Activated CD8-positive, alpha-beta T cell treated with anti-CD3 and anti-CD28 coated beads, Interleukin-2, amount 10 ng/mL, durations not matched to agents 7 days and 5 days (primary cell): ENCODE measurements around the gene PLCL2. TPM values are rescaled to one million over a fixed set of nuclear protein-coding genes. Genes with fewer than 3 reads are reported as not detected.
"Not testable (repeated sequence)": the region's sequence is repeated elsewhere in the genome, so short reads cannot be mapped to it uniquely, and the experiment has no call there.

Source experiments
- ATAC-seq: fragments of 150-1000 bp; cut with Tn5 transposase; one replicate; pipeline ENCODE4 v1.10.0; 2021; ENCODE audit warnings: moderate library complexity
- CTCF ChIA-PET: fragments of 350-600 bp; sonication (Branson Sonifier 250); formaldehyde crosslinking; loops from one replicate; lab custom pipeline; 2021; ENCODE audit warnings: antibody characterized with exemption; lab: Charles Lee
- POLR2A ChIA-PET: fragments of 350-600 bp; sonication (Branson Sonifier 250); formaldehyde crosslinking; loops from one replicate; lab custom pipeline; 2021; ENCODE audit warnings: antibody characterized with exemption; lab: Charles Lee
- DNase-seq: peaks from one replicate; pipeline ENCODE4 v3.0.0-alpha.2; 2020
- H3K27ac Mint-ChIP-seq: one replicate; pipeline ENCODE4 v1.8.0; 2021; ENCODE audit warnings: mild to moderate bottlenecking, mixed read lengths
- H3K27me3 Mint-ChIP-seq: one replicate; pipeline ENCODE4 v1.8.0; 2021; ENCODE audit warnings: low read depth, mixed read lengths
- H3K36me3 Mint-ChIP-seq: one replicate; pipeline ENCODE4 v1.8.0; 2021; ENCODE audit warnings: low read depth, mixed read lengths
- H3K4me1 Mint-ChIP-seq: one replicate; pipeline ENCODE4 v1.8.0; 2021; ENCODE audit warnings: low read depth, mixed read lengths
- H3K4me3 Mint-ChIP-seq: one replicate; pipeline ENCODE4 v1.8.0; 2021; ENCODE audit warnings: mild to moderate bottlenecking, mixed read lengths
- H3K9me3 Mint-ChIP-seq: one replicate; pipeline ENCODE4 v1.8.0; 2022; ENCODE audit warnings: mixed read lengths; ENCODE audit not compliant: insufficient read depth
- total RNA-seq, 2 experiments: library from RNA; stranded (reverse); gene quantifications; one replicate each; pipeline ENCODE4 v1.2.3, GENCODE V29; 2021

The PLCL2 gene
- total RNA-seq, 2 experiments from 2014 or later: 33.9 to 35.8 TPM

DNA sequence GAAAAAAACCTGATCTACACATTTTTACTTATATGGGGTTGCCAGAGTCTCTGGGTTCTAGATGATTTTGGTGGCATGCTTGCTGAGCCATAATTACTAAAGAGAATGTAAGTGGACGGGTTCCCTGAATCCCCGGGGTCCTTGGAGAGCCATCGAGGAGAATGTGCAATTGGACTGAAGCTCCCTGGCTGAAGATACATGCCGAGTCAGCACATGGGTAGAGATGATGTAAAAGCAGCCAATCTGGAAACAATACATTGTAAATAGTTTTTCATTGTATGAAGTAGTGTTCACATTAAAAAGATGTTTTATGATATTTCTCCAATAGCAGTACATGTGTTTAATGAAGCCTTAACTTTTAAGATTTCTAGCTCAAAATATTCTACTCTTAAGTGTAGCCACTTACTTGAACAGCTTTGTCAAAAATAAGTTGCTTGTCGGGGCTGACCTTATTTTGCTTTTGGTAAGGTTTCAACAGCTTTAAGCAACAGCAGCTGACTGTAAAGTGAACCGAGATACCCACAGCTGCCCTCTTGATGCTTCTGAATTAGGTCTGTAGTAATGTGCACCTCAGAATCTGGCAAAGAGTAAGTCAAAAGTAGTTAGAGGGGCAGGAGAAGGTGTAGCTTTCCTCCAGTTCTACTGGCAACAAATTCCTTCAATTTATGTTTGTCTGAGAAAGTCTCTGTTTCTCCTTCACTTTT, 205.7 kb downstream of the PLCL2 start:
- peaks cover 54% of the 10 kb centered on the region for H3K36me3 Mint-ChIP-seq
- H3K4me1 Mint-ChIP-seq: peaks cover 54% of the 10 kb centered on the region
- CTCF ChIA-PET: no interaction called here
- POLR2A ChIA-PET: no interaction called here
- no peak overlapping the region for H3K4me3 Mint-ChIP-seq
- peaks cover 9% of the 10 kb centered on the region for H3K9me3 Mint-ChIP-seq
- DNase-seq (no peak), ATAC-seq (no peak)
- no peak overlapping the region for H3K27ac Mint-ChIP-seq
- H3K27me3 Mint-ChIP-seq: no peaks in the 10 kb centered on the region

DNA sequence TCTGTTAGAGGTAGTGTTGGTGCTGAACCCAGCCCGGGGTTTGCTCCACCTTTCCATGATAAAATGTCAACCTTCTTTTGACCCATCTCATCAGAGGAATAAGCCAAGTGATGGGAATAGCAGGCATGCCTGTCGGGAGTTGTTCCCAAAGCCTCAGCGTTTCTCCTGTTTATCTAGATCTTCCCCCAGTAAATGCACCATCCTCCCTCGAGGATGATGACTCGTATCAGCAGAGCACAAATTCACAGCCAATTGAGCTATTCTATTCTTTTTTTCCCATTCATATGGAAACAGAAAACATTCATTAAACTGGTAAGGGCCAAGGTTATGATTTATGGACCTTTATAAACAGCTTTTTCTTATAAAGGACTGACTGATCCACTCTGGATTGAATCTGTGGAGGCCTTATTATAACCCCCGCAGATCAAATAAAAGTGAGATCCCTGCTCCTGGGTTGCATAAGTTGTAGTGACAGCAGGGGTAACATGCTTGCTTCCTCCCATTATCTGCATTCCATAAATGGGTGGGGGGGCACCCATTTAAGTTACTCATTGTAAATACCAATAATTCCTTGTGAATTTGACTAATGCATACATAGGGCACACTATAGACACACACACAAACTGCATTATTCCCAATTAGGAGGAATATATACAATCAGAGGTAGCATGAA, 207.3 kb downstream of the PLCL2 start:
- peaks cover 39% of the 10 kb centered on the region for H3K36me3 Mint-ChIP-seq
- H3K4me3 Mint-ChIP-seq: no peak overlapping the region
- ChIA-PET CTCF (no interaction called here), POLR2A (no interaction called here)
- ATAC-seq (no peak), DNase-seq (no peak)
- no peaks in the 10 kb centered on the region for H3K27me3 Mint-ChIP-seq
- H3K27ac Mint-ChIP-seq: no peak overlapping the region
- peaks cover 40% of the 10 kb centered on the region for H3K4me1 Mint-ChIP-seq
- no peaks in the 10 kb centered on the region for H3K9me3 Mint-ChIP-seq

DNA sequence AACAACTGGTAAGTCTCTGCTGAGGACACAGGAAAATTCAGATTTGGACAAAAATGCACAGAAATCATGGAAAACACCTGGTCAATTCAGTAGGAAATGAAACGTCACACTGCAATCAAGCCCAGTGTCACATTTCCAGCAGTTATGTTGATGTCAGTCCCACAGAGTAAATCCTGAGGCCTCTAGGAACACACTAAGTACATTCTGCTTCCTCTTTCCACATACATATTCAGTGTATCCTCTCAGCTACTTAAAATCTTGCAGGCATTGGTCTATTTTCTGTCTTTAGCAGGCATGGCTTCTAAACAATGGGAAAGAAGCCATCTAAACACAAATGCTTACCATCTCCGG, 207.8 kb downstream of the PLCL2 start:
- H3K27me3 Mint-ChIP-seq: no peaks in the 10 kb centered on the region
- peaks cover 35% of the 10 kb centered on the region for H3K36me3 Mint-ChIP-seq
- no peak overlapping the region for H3K27ac Mint-ChIP-seq
- POLR2A ChIA-PET: no interaction called here
- peaks cover 35% of the 10 kb centered on the region for H3K4me1 Mint-ChIP-seq
- ATAC-seq (no peak), DNase-seq (no peak)
- no peaks in the 10 kb centered on the region for H3K9me3 Mint-ChIP-seq
- no peak overlapping the region for H3K4me3 Mint-ChIP-seq
- CTCF ChIA-PET: no interaction called here

DNA sequence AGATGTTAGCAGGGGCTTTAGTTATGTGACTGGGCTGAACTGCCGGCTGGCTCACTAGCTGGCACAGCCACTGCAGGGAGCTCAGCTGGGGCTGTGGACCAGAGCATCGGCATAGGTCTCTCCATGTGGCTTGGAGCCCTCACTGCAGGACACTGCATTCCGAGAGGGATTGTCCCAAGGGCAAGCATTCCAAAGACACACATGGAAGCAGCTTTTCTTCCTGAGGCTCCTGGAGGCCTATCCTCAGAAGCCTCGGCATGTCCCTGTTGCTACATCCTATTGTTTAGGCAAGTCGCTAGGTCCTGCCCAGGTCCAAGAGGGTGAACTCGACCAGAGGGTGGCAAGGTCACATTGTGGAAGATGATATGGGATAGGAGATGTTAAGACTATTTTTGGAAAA, 209.8 kb downstream of the PLCL2 start:
- no peaks in the 10 kb centered on the region for H3K27me3 Mint-ChIP-seq
- peaks cover 26% of the 10 kb centered on the region for H3K36me3 Mint-ChIP-seq
- no peaks in the 10 kb centered on the region for H3K9me3 Mint-ChIP-seq
- POLR2A ChIA-PET: no interaction called here
- ATAC-seq (no peak), DNase-seq (no peak)
- H3K27ac Mint-ChIP-seq: no peak overlapping the region
- H3K4me1 Mint-ChIP-seq: peaks cover 17% of the 10 kb centered on the region
- CTCF ChIA-PET: no interaction called here
- no peak overlapping the region for H3K4me3 Mint-ChIP-seq

DNA sequence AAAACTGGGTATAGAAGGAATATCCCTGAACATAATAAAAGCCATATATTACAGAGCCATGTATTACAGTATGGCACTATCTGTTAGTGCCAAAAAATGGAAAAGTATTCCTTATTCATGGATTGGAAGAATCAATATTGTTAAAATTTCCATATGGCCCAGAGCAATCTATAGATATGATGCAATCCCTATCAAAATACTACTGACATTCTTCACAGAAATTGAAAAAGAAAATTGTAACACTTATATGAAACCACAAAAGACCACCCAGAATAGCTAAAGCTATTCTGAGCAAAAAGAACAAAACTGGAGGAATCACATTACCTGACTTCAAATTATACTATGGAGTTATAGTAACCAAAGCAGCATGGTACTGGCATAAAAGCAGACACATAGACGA, 218.8 kb downstream of the PLCL2 start:
- ChIA-PET POLR2A (no interaction called here), CTCF (no interaction called here)
- no peak for DNase-seq
- Mint-ChIP-seq H3K4me3 (no peak overlapping the region), H3K9me3 (peaks cover 31% of the 10 kb centered on the region), H3K27me3 (no peaks in the 10 kb centered on the region), H3K4me1 (peaks cover 14% of the 10 kb centered on the region), H3K27ac (no peak overlapping the region), H3K36me3 (peaks cover 20% of the 10 kb centered on the region)
- ATAC-seq: no peak

DNA sequence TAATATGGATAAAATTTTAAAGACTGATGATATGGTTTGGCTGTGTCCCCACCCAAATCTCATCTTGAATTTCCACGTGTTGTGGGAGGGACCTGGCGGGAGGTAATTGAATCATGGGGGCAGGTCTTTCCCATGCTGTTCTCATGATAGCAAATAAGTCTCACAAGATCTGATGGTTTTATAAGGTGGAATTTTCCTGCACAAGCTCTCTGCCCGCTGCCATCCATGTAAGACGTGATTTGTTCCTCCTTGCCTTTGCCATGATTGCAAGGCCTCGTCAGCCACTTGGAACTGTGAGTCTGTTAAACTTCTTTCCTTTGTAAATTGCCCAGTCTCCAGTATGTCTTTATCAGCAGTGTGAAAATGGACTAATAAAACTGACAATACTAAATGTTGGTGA, 222.0 kb downstream of the PLCL2 start:
- peaks cover 20% of the 10 kb centered on the region for H3K4me1 Mint-ChIP-seq
- DNase-seq, CTCF ChIA-PET, ATAC-seq, H3K27ac Mint-ChIP-seq, H3K4me3 Mint-ChIP-seq, POLR2A ChIA-PET, H3K27me3 Mint-ChIP-seq: not testable (repeated sequence)
- H3K9me3 Mint-ChIP-seq: peaks cover 22% of the 10 kb centered on the region
- peaks cover 10% of the 10 kb centered on the region for H3K36me3 Mint-ChIP-seq

DNA sequence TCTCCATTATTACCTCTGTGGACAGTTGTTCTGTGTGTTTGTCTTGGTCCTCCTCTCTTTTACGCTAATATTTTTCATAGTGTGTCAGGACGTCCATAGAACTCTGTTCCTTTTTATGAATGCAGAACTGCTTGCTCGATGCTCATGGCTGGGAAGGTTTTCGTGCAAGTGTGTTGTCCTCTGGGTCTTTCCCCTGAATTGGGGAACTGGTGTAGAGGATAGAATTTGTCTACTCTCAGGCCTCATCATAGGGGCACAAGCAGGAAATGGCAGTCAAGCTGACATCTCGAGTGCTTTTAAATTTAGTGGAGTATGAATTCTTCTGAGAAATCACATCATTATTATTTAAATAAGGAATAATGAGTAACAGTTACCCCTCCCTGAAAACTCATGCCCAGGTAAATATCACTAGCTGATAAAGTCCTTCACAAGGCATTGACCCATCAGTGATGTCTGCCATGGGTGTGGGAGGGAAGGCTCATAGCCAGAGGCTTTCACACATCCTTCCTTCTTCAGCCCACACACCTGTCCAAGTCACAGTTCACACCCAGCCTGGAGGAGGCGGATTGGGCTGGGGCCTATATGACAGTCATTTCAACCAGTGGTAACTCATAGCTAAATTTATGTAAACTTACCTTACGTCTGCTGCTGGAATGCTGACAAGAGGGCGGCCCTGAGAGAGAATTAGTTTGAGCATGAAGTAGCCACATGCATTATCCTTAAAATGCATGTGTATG, 226.1 kb downstream of the PLCL2 start:
- ATAC-seq: no peak
- ChIA-PET POLR2A (no interaction called here), CTCF (no interaction called here)
- Mint-ChIP-seq H3K27ac (no peak overlapping the region), H3K4me3 (no peak overlapping the region), H3K27me3 (peaks cover 2% of the 10 kb centered on the region), H3K9me3 (peaks cover 6% of the 10 kb centered on the region), H3K4me1 (peaks cover 13% of the 10 kb centered on the region), H3K36me3 (peaks cover 6% of the 10 kb centered on the region)
- no peak for DNase-seq

DNA sequence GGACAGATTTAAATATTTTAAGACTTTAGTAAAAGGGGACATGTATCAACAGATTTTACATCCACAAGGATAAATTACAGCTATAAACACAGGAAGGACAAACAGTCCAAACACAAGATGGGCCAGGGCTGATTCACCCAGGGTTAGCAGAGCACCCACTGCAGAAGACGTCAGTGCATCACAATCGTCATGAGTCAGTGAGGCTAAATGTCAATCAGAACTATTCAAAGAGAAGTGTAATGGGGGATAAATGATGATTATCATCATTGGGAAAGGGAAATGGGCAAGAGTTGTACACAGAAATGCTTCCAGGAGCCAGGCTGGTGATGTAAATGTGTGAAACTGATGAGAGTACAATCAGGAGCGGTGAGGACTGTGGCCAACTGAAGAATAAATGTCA, 226.8 kb downstream of the PLCL2 start:
- peaks cover 8% of the 10 kb centered on the region for H3K4me1 Mint-ChIP-seq
- H3K9me3 Mint-ChIP-seq: peaks cover under 1% of the 10 kb centered on the region
- H3K27ac Mint-ChIP-seq: no peak overlapping the region
- ChIA-PET CTCF (no interaction called here), POLR2A (no interaction called here)
- DNase-seq (no peak), ATAC-seq (no peak)
- H3K27me3 Mint-ChIP-seq: peaks cover 2% of the 10 kb centered on the region
- H3K36me3 Mint-ChIP-seq: peaks cover 4% of the 10 kb centered on the region
- H3K4me3 Mint-ChIP-seq: no peak overlapping the region

DNA sequence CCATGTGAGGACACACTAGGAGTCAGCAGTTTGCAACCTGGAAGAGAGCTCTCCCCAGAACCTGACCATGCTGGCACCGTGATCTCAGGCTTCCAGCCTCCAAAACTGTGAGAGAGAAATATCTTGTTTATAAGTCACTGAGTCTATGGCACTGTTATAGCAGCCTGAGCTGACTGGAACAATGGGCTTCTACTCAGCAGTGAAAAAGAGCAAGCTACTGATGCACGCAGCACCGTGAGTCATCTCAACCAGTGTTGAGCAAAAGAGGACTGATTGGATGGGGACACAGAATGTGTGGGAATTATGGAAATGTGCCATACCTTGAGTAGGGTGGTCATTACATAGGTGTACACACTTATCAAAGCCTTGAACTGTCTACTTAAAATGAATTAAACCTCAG, 230.4 kb downstream of the PLCL2 start:
- ChIA-PET CTCF (no interaction called here), POLR2A (no interaction called here)
- Mint-ChIP-seq H3K4me3 (no peak overlapping the region), H3K27ac (no peak overlapping the region), H3K4me1 (peaks cover 6% of the 10 kb centered on the region), H3K27me3 (no peaks in the 10 kb centered on the region), H3K9me3 (peaks cover 4% of the 10 kb centered on the region), H3K36me3 (no peaks in the 10 kb centered on the region)
- DNase-seq (peak; percentile 11), ATAC-seq (no peak)

DNA sequence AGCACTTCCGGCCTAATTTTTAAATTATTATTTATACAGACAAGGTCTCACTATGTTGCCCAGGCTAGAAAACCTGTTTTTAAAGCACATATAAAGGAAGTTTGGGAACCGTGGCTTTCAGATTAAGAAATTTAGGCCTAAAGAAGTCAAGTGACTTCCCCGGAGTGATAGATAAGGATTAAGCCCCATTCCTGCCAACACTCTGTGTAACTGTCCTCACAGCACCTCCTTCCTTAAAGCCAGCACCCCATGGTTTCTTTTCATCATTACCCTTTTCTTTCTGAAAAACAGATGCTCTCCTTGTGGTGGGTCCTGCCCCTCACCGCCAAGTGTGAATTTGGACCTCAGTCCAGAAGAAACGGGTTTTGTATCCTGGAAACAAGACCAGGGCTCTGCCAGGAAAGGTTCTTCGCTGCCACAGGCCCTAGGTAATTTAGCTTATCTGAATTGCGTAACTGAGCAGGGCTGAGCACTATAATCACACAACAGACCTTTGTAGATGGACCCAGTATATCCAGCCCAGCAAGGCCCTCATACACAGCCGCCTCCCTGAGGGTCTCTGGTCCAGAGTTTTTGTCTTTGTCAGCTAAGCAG, 231.3 kb downstream of the PLCL2 start:
- DNase-seq: no peak
- CTCF ChIA-PET: no interaction called here
- H3K4me1 Mint-ChIP-seq: peaks cover 4% of the 10 kb centered on the region
- ATAC-seq: no peak
- H3K27ac Mint-ChIP-seq: no peak overlapping the region
- no peaks in the 10 kb centered on the region for H3K27me3 Mint-ChIP-seq
- no peak overlapping the region for H3K4me3 Mint-ChIP-seq
- POLR2A ChIA-PET: no interaction called here
- peaks cover 4% of the 10 kb centered on the region for H3K9me3 Mint-ChIP-seq
- H3K36me3 Mint-ChIP-seq: no peaks in the 10 kb centered on the region

DNA sequence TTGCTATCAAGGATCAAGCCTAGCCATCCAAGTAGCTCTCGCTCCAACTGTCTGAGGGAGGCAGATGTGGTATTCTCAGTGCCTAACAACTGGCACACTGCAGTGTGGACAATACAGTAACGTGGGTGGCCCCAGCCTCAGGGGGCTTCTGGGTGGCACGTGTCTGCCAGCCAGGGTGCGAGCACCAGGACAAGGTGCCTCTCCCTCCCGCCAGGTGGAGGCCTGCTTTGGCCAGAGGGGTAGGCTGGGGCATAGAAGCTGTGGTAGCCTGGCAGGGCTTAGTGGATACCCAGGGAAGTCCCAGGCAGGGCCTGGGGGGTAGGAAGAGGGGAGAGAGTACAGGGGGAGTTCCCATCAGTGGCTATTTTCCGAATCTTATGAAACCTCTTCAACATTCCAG, 234.0 kb downstream of the PLCL2 start:
- Mint-ChIP-seq H3K4me1 (no peaks in the 10 kb centered on the region), H3K27me3 (no peaks in the 10 kb centered on the region), H3K27ac (no peak overlapping the region), H3K9me3 (peaks cover 12% of the 10 kb centered on the region), H3K36me3 (peaks cover 5% of the 10 kb centered on the region), H3K4me3 (no peak overlapping the region)
- ATAC-seq (no peak), DNase-seq (no peak)
- CTCF ChIA-PET: no interaction called here
- POLR2A ChIA-PET: no interaction called here
